ENCODE data around the gene CPS1. TPM values are rescaled to one million over a fixed set of nuclear protein-coding genes. Genes with fewer than 3 reads are reported as not detected.

CPS1 gene
- total RNA-seq, 1 experiment from 2014 or later: 50.7 TPM

- DNase-seq (ENCODE audit: low spot score): no peak
These were observed 125.1 kb downstream of the CPS1 start for GRCh38 chr2:210681491-210681890.

DNA sequence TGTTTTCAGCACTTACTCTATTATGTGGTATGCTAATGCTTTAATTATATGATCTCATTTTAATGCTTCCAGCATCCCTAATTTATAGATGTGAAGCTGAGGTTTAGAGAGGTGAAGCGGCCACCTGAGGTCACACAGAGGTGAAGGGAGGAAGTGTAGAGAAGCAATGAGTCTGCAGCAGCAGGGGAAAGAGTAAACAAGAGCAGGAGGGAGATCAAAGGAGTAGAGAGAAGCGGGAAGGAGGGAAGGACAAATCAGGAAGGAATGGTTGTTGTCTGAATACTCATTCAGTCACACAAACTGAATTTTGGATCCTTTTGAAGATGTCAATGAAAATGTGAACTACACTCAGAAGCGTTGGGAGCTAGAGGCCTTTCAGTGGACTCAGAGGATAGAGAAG lies 130.0 kb downstream of the CPS1 start:
- no peak for DNase-seq (ENCODE audit: low spot score)

- DNase-seq (ENCODE audit: low spot score): no peak
These were observed 131.5 kb downstream of the CPS1 start for GRCh38 chr2:210687786-210688470.

GRCh38 chr2:210707900-210708299 lies 151.5 kb downstream of the CPS1 start:
- DNase-seq (ENCODE audit: low spot score): no peak

DNA sequence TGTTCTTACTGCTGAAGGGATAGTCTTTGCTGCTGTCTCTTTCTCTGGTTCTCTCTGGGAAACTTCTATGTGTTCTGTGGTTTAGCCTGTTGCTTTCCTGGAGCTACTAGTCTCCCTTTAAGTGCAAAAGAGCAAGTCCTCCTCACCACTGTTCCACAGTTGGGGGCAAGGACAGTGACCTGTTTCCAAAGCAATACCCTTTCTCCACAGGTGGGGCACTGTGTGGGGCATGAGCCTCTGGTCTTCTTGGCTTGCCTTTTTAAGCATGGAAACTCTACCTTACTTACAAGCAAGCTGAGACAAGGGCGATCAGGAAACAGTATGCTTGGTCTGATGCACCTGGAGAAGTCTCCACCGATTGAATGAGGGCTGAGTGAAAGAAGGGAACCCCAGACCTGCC lies 156.7 kb downstream of the CPS1 start:
- no peak for DNase-seq (ENCODE audit: low spot score)

- DNase-seq (ENCODE audit: low spot score): no peak
These were observed 159.2 kb downstream of the CPS1 start for GRCh38 chr2:210715560-210716082.

DNA sequence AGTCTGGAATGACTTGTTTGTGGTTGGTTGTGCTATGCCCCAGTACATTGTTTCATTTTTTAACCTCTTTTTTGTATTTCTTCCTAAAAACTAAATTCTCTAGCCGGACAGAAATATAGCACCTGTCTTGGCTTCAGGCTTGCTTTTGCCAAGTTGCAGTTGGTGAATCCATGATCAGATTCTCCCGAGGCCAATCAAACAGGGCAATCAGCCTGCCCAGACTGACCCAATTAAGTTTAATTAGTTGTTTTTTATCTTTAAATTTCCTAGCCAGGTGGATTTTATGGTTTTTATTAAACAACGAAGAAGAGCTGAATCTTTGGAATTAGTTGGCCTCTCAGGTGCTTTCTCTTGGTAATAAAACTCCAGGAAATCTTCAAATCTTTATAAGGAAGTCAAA lies 162.1 kb downstream of the CPS1 start:
- DNase-seq (ENCODE audit: low spot score): no peak

GRCh38 chr2:210722092-210722491 lies 165.7 kb downstream of the CPS1 start:
- no peak for DNase-seq (ENCODE audit: low spot score)

DNA sequence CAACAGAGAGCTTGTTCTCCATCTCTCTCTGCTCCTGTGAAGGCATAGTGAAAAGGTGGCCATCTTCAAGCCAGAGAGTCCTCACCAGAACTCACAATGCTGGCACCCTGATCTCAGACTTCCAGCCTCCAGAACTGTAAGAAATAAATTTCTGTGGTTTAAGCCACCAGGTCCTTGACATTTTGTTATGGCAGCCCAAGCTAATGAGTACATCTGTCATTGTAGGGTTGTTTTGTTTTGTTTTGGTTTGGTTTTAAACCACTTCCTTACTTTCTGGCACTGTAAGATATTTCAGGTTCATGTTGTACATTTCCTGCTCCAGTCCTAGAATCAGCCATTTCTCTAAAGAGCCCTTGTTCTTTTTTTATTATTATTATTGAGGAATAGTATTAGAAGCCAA lies 171.2 kb downstream of the CPS1 start:
- DNase-seq (ENCODE audit: low spot score): no peak

Other genes starting within 250 kb of the CPS1 start
- 0.24 TPM in 1 of 2 replicates, not detected in the other for gene MYL1, start 241.4 kb upstream of the CPS1 start, total RNA-seq (2014; rRNA removed; shearing (Covaris generic))
- 60.2 and 71.0 TPM in 2 replicates for gene LANCL1, start 79.8 kb upstream of the CPS1 start, total RNA-seq (2014; rRNA removed; shearing (Covaris generic))